ENCODE results near the gene NBAS.

NBAS gene

GRCh38 chr2:15265889-15266288, 295.2 kb downstream of the NBAS start:
- Histone ChIP-seq H3K36me3 (ENCODE audit: insufficient read depth, low read length) (no peaks in the 10 kb centered on the region), H3K9me3 (ENCODE audit: low read length) (no peaks in the 10 kb centered on the region)
- TF ChIP-seq CTCF (IDR thresholded peaks at IDR 0.05; ENCODE audit: low read length) (no peak), EZH2 (IDR thresholded peaks at IDR 0.05; ENCODE audit: borderline replicate concordance, low read length) (no peak)

GRCh38 chr2:15263976-15264685, 297.0 kb downstream of the NBAS start:
- H3K79me2 ChIP-seq (ENCODE audit: insufficient read depth, low read length), result no peaks in the 10 kb centered on the region
- H3K9ac ChIP-seq (ENCODE audit: low read length), result no peak overlapping the region
- H2AFZ ChIP-seq (ENCODE audit: low read length), result no peak overlapping the region
- no peak overlapping the region for H3K4me2 ChIP-seq (ENCODE audit: low read length)
- H3F3A ChIP-seq (ENCODE audit: insufficient read depth, low read length), result no peaks in the 10 kb centered on the region
- 0 out of 2 replicates have a peak, but pooled peaks cover 2% of the 10 kb centered on the region for H3K9me3 ChIP-seq (ENCODE audit: low read length)
- H3K36me3 ChIP-seq (ENCODE audit: insufficient read depth, low read length), result no peaks in the 10 kb centered on the region
- TF ChIP-seq EZH2 (IDR thresholded peaks at IDR 0.05; ENCODE audit: borderline replicate concordance, low read length) (no peak), CTCF (IDR thresholded peaks at IDR 0.05; ENCODE audit: low read length) (no peak)
- no peaks in the 10 kb centered on the region for H4K20me1 ChIP-seq (ENCODE audit: insufficient read depth, low read length)
- no peak overlapping the region for H3K27ac ChIP-seq (ENCODE audit: low read depth, low read length, poor library complexity, severe bottlenecking)
- no peak overlapping the region for H3K4me3 ChIP-seq (ENCODE audit: low read depth, low read length, poor library complexity, severe bottlenecking)
- no peaks in the 10 kb centered on the region for H3K9me2 ChIP-seq (ENCODE audit: low read depth, low read length)
- H3K4me1 ChIP-seq (ENCODE audit: insufficient read depth, low read length, severe bottlenecking), result no peaks in the 10 kb centered on the region
- H3K27me3 ChIP-seq (ENCODE audit: insufficient read depth, low read length), result no peaks in the 10 kb centered on the region

More at GRCh38 chr2:15265889-15266288, 295.2 kb downstream of the NBAS start:
- no peak overlapping the region for H2AFZ ChIP-seq (ENCODE audit: low read length)
- H3K9ac ChIP-seq (ENCODE audit: low read length), result no peak overlapping the region
- H3K27me3 ChIP-seq (ENCODE audit: insufficient read depth, low read length), result no peaks in the 10 kb centered on the region
- H4K20me1 ChIP-seq (ENCODE audit: insufficient read depth, low read length), result no peaks in the 10 kb centered on the region
- H3F3A ChIP-seq (ENCODE audit: insufficient read depth, low read length), result no peaks in the 10 kb centered on the region
- H3K27ac ChIP-seq (ENCODE audit: low read depth, low read length, poor library complexity, severe bottlenecking), result no peak overlapping the region
- no peak overlapping the region for H3K4me2 ChIP-seq (ENCODE audit: low read length)
- H3K9me2 ChIP-seq (ENCODE audit: low read depth, low read length), result no peaks in the 10 kb centered on the region
- no peak overlapping the region for H3K4me3 ChIP-seq (ENCODE audit: low read depth, low read length, poor library complexity, severe bottlenecking)
- H3K79me2 ChIP-seq (ENCODE audit: insufficient read depth, low read length), result no peaks in the 10 kb centered on the region
- H3K4me1 ChIP-seq (ENCODE audit: insufficient read depth, low read length, severe bottlenecking), result no peaks in the 10 kb centered on the region

GRCh38 chr2:15262792-15263191, 298.3 kb downstream of the NBAS start:
- H3K4me2 ChIP-seq (ENCODE audit: low read length), result no peak overlapping the region
- TF ChIP-seq EZH2 (IDR thresholded peaks at IDR 0.05; ENCODE audit: borderline replicate concordance, low read length) (no peak), CTCF (IDR thresholded peaks at IDR 0.05; ENCODE audit: low read length) (no peak)
- no peak overlapping the region for H2AFZ ChIP-seq (ENCODE audit: low read length)
- no peaks in the 10 kb centered on the region for H3K27me3 ChIP-seq (ENCODE audit: insufficient read depth, low read length)
- H3K36me3 ChIP-seq (ENCODE audit: insufficient read depth, low read length), result no peaks in the 10 kb centered on the region
- H3K27ac ChIP-seq (ENCODE audit: low read depth, low read length, poor library complexity, severe bottlenecking), result no peak overlapping the region
- no peaks in the 10 kb centered on the region for H3F3A ChIP-seq (ENCODE audit: insufficient read depth, low read length)
- H3K79me2 ChIP-seq (ENCODE audit: insufficient read depth, low read length), result no peaks in the 10 kb centered on the region
- no peak overlapping the region for H3K4me3 ChIP-seq (ENCODE audit: low read depth, low read length, poor library complexity, severe bottlenecking)
- no peak overlapping the region for H3K9ac ChIP-seq (ENCODE audit: low read length)
- H3K9me2 ChIP-seq (ENCODE audit: low read depth, low read length), result no peaks in the 10 kb centered on the region
- no peaks in the 10 kb centered on the region for H4K20me1 ChIP-seq (ENCODE audit: insufficient read depth, low read length)
- no peaks in the 10 kb centered on the region for H3K4me1 ChIP-seq (ENCODE audit: insufficient read depth, low read length, severe bottlenecking)
- 0 out of 2 replicates have a peak, but pooled peaks cover 2% of the 10 kb centered on the region for H3K9me3 ChIP-seq (ENCODE audit: low read length)

Measured in OCI-LY1 (cell line).